ENCODE results near the gene GRB10. TPM values are rescaled to one million over a fixed set of nuclear protein-coding genes. Genes with fewer than 3 reads are reported as not detected.
"Not testable (repeated sequence)": the region's sequence is repeated elsewhere in the genome, so short reads cannot be mapped to it uniquely, and the experiment has no call there.

Gene GRB10
- total and polyA plus RNA-seq, 4 donors, result 10.7 to 53.1 (median 17.5) TPM

DNA sequence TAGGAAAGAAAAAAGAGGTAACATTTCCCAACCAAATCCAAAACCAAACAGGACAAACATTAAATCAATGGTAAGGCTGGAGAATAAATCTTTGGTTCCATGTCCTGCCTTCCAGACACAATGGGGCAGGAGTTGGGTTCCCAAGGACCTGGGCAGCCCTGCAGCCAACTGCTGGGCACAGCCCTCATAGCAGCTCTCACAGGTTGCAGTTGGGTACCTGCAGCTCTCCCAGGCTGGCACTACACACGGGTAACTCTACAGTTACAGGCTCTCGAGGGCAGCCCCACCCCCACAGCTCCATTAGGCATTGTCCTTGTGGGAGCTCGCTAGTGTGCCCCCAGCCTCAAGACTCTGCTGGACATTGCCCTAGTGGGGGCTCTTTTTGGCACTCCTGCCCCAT is 7.5 kb downstream of the GRB10 start:
- 84% methylated on average over 3 of the region's 3 CpGs for WGBS
- H3K27ac ChIP-seq (ENCODE audit: low read depth in 1 of 2, low read length in 2 of 2), result no peak overlapping the region
- TF ChIP-seq, protein P1, sequence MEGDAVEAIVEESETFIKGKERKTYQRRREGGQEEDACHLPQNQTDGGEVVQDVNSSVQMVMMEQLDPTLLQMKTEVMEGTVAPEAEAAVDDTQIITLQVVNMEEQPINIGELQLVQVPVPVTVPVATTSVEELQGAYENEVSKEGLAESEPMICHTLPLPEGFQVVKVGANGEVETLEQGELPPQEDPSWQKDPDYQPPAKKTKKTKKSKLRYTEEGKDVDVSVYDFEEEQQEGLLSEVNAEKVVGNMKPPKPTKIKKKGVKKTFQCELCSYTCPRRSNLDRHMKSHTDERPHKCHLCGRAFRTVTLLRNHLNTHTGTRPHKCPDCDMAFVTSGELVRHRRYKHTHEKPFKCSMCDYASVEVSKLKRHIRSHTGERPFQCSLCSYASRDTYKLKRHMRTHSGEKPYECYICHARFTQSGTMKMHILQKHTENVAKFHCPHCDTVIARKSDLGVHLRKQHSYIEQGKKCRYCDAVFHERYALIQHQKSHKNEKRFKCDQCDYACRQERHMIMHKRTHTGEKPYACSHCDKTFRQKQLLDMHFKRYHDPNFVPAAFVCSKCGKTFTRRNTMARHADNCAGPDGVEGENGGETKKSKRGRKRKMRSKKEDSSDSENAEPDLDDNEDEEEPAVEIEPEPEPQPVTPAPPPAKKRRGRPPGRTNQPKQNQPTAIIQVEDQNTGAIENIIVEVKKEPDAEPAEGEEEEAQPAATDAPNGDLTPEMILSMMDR (IDR thresholded peaks at IDR 0.05; ENCODE audit: low read depth, low read length, missing input control), result no peak
- TF ChIP-seq EGR1 (IDR thresholded peaks at IDR 0.05; ENCODE audit: low read depth in 2 of 2) (no peak), FOXA2 (IDR thresholded peaks at IDR 0.05) (no peak), JUND (IDR thresholded peaks at IDR 0.05) (no peak), SP1 (IDR thresholded peaks at IDR 0.05) (no peak), NR2F2 (IDR thresholded peaks at IDR 0.05) (no peak)
- TF ChIP-seq, protein P2, sequence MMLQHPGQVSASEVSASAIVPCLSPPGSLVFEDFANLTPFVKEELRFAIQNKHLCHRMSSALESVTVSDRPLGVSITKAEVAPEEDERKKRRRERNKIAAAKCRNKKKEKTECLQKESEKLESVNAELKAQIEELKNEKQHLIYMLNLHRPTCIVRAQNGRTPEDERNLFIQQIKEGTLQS (IDR thresholded peaks at IDR 0.05), result no peak
- TF ChIP-seq, protein P3, sequence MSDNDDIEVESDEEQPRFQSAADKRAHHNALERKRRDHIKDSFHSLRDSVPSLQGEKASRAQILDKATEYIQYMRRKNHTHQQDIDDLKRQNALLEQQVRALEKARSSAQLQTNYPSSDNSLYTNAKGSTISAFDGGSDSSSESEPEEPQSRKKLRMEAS (IDR thresholded peaks at IDR 0.05), result no peak

DNA sequence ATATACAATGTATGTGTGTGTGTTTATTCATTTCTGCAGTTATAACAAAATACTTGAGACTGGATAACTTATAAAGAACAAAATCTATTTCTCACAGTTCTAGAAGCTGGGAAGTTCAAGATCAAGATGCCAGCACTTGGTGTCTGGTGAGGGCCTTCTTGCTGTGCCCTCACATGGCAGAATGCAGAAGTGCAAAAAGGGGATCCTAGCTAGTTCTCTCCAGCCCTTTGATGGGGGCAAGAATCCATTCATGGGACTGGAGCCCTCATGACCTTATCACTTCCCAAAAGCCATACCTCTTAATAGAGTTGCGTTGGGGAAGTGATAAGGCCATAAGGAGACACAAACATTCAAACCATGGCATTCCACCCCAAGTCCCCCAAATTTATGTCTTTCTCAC is 8.4 kb downstream of the GRB10 start:
- no peak overlapping the region for H3K4me3 ChIP-seq (ENCODE audit: low read depth in 1 of 3, low read length in 3 of 3)
- no peaks in the 10 kb centered on the region for H3K27me3 ChIP-seq (ENCODE audit: control insufficient read depth in 4 of 4, insufficient read depth in 4 of 4, low read length in 3 of 4)
- no peak overlapping the region for H3K9ac ChIP-seq (ENCODE audit: low read depth in 1 of 2, low read length in 2 of 2)
- whole genome bisulfite sequencing, result 95% methylated on average over 1 of the region's 1 CpG
- DNase-seq (ENCODE audit: low spot score), result no peak
- peaks cover 11 to 54% (median 36%) of the 10 kb centered on the region in 4 donors for H3K4me1 ChIP-seq (ENCODE audit: control insufficient read depth in 4 of 4, insufficient read depth in 4 of 4, low read length in 3 of 4)
- H3K9me3 ChIP-seq (ENCODE audit: control insufficient read depth in 4 of 4, low read length in 3 of 4), result no peaks in the 10 kb centered on the region
- H3K36me3 ChIP-seq (ENCODE audit: control insufficient read depth in 4 of 4, insufficient read depth in 3 of 4, low read depth in 1 of 4, low read length in 3 of 4), result no peaks in the 10 kb centered on the region
- TF ChIP-seq, protein P4, sequence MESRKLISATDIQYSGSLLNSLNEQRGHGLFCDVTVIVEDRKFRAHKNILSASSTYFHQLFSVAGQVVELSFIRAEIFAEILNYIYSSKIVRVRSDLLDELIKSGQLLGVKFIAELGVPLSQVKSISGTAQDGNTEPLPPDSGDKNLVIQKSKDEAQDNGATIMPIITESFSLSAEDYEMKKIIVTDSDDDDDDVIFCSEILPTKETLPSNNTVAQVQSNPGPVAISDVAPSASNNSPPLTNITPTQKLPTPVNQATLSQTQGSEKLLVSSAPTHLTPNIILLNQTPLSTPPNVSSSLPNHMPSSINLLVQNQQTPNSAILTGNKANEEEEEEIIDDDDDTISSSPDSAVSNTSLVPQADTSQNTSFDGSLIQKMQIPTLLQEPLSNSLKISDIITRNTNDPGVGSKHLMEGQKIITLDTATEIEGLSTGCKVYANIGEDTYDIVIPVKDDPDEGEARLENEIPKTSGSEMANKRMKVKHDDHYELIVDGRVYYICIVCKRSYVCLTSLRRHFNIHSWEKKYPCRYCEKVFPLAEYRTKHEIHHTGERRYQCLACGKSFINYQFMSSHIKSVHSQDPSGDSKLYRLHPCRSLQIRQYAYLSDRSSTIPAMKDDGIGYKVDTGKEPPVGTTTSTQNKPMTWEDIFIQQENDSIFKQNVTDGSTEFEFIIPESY (IDR thresholded peaks at IDR 0.05), result no peak
- TF ChIP-seq FOXA1 (IDR thresholded peaks at IDR 0.05), result no peak
- TF ChIP-seq, protein P1 (IDR thresholded peaks at IDR 0.05; ENCODE audit: low read depth, low read length, missing input control), result no peak
- no peak for TF ChIP-seq RXRA (IDR thresholded peaks at IDR 0.05)
- TF ChIP-seq, protein P3 (IDR thresholded peaks at IDR 0.05), result no peak
- TF ChIP-seq SP1 (IDR thresholded peaks at IDR 0.05), result no peak
- TF ChIP-seq HNF4A (conservative IDR thresholded peaks at IDR 0.05), result no peak
- TF ChIP-seq, protein P2 (IDR thresholded peaks at IDR 0.05), result no peak
- no peak for TF ChIP-seq NR2F2 (IDR thresholded peaks at IDR 0.05)
- no peak for TF ChIP-seq RAD21 (IDR thresholded peaks at IDR 0.05)
- TF ChIP-seq FOXA2 (IDR thresholded peaks at IDR 0.05), result no peak
- TF ChIP-seq, protein P5, sequence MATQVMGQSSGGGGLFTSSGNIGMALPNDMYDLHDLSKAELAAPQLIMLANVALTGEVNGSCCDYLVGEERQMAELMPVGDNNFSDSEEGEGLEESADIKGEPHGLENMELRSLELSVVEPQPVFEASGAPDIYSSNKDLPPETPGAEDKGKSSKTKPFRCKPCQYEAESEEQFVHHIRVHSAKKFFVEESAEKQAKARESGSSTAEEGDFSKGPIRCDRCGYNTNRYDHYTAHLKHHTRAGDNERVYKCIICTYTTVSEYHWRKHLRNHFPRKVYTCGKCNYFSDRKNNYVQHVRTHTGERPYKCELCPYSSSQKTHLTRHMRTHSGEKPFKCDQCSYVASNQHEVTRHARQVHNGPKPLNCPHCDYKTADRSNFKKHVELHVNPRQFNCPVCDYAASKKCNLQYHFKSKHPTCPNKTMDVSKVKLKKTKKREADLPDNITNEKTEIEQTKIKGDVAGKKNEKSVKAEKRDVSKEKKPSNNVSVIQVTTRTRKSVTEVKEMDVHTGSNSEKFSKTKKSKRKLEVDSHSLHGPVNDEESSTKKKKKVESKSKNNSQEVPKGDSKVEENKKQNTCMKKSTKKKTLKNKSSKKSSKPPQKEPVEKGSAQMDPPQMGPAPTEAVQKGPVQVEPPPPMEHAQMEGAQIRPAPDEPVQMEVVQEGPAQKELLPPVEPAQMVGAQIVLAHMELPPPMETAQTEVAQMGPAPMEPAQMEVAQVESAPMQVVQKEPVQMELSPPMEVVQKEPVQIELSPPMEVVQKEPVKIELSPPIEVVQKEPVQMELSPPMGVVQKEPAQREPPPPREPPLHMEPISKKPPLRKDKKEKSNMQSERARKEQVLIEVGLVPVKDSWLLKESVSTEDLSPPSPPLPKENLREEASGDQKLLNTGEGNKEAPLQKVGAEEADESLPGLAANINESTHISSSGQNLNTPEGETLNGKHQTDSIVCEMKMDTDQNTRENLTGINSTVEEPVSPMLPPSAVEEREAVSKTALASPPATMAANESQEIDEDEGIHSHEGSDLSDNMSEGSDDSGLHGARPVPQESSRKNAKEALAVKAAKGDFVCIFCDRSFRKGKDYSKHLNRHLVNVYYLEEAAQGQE (IDR thresholded peaks at IDR 0.05), result no peak
- no peak for TF ChIP-seq HNF4G (IDR thresholded peaks at IDR 0.05)
- TF ChIP-seq YY1 (IDR thresholded peaks at IDR 0.05), result no peak
- H3K27ac ChIP-seq (ENCODE audit: low read depth in 1 of 2, low read length in 2 of 2), result no peak overlapping the region

More for the DNA sequence above, 7.5 kb downstream of the GRB10 start:
- Histone ChIP-seq H3K4me3 (ENCODE audit: low read depth in 1 of 3, low read length in 3 of 3) (no peak overlapping the region), H3K9ac (ENCODE audit: low read depth in 1 of 2, low read length in 2 of 2) (no peak overlapping the region), H3K27me3 (ENCODE audit: control insufficient read depth in 4 of 4, insufficient read depth in 4 of 4, low read length in 3 of 4) (no peaks in the 10 kb centered on the region), H3K9me3 (ENCODE audit: control insufficient read depth in 4 of 4, low read length in 3 of 4) (no peaks in the 10 kb centered on the region), H3K4me1 (ENCODE audit: control insufficient read depth in 4 of 4, insufficient read depth in 4 of 4, low read length in 3 of 4) (peaks cover 11 to 54% (median 40%) of the 10 kb centered on the region in 4 donors), H3K36me3 (ENCODE audit: control insufficient read depth in 4 of 4, insufficient read depth in 3 of 4, low read depth in 1 of 4, low read length in 3 of 4) (no peaks in the 10 kb centered on the region)
- DNase-seq (ENCODE audit: low spot score), result no peak

DNA sequence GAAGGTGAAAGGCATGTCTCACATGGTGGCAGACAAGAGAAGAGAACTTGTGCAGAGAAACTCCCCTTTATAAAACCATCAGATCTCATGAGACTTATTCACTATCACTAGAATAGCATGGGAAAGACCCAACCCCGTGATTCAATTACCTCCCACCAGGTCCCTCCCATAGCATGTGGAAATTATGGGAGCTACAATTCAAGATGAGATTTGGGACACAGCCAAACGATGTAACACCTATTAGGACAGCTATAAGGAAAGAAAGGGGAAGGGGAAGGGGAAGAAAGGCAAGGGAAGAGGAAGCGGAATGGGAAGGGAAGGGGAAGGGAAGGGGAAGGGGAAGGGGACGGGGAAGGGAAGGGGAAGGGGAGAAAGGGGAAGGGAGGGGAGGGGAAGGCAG is 9.6 kb downstream of the GRB10 start:
- 83% methylated on average over 2 of the region's 4 CpGs for WGBS
- H3K9me3 ChIP-seq (ENCODE audit: control insufficient read depth in 4 of 4, low read length in 3 of 4); H3K27ac ChIP-seq (ENCODE audit: low read depth in 1 of 2, low read length in 2 of 2); H3K36me3 ChIP-seq (ENCODE audit: control insufficient read depth in 4 of 4, insufficient read depth in 3 of 4, low read depth in 1 of 4, low read length in 3 of 4); H3K4me3 ChIP-seq (ENCODE audit: low read depth in 1 of 3, low read length in 3 of 3); DNase-seq (ENCODE audit: low spot score); H3K9ac ChIP-seq (ENCODE audit: low read depth in 1 of 2, low read length in 2 of 2); H3K27me3 ChIP-seq (ENCODE audit: control insufficient read depth in 4 of 4, insufficient read depth in 4 of 4, low read length in 3 of 4): not testable (repeated sequence)
- peaks cover 11 to 56% (median 30%) of the 10 kb centered on the region in 4 donors for H3K4me1 ChIP-seq (ENCODE audit: control insufficient read depth in 4 of 4, insufficient read depth in 4 of 4, low read length in 3 of 4)
